Gastroesophageal sphincter (tissue), 3 donors: ENCODE results near the gene RAP1GDS1.

Source experiments
- POLR2A ChIP-seq, 2 donors: fragments of 450-650 bp; IDR thresholded peaks; one replicate each; pipeline ENCODE4 v1.6.1; 2017; ENCODE audit warnings: antibody characterized with exemption in 2 of 2, mild to moderate bottlenecking in 2 of 2, moderate library complexity in 1 of 2
- POLR2AphosphoS5 ChIP-seq: sonication (generic); formaldehyde crosslinking; IDR thresholded peaks from one replicate; pipeline ENCODE4 v1.6.1; 2017; ENCODE audit warnings: antibody characterized with exemption
- TF ChIP-seq, protein P1 (sequence below), 4 experiments: fragments of 200-600 bp in 2 of 4; fragments of 450-650 bp in 2 of 4; sonication (generic) in 1 of 4; IDR thresholded peaks; one replicate each; pipeline ENCODE4 v1.5.1; 2017 to 2019; ENCODE audit warnings: antibody characterized with exemption in 4 of 4, mild to moderate bottlenecking in 2 of 4, moderate library complexity in 2 of 4

DNA sequence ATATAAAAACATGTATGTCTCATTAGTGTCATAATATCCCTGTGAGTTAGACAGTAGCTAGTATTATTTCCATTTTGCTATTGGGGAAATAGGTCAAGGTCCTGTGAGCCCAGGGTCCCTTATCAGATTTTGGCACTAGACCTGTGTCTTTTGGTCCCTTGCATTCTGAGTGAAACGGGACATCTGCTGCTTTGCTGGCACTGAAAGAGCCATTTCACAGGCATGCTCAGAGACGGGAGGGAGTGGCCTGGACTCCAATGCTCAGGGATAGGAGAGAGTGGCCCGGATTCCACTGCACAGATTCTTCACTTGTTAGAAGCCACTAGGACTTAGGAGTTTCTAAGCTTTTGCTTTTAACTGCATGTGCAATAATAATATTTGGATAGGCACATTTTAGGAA is 220.0 kb downstream of the RAP1GDS1 start:
- TF ChIP-seq, protein P1, sequence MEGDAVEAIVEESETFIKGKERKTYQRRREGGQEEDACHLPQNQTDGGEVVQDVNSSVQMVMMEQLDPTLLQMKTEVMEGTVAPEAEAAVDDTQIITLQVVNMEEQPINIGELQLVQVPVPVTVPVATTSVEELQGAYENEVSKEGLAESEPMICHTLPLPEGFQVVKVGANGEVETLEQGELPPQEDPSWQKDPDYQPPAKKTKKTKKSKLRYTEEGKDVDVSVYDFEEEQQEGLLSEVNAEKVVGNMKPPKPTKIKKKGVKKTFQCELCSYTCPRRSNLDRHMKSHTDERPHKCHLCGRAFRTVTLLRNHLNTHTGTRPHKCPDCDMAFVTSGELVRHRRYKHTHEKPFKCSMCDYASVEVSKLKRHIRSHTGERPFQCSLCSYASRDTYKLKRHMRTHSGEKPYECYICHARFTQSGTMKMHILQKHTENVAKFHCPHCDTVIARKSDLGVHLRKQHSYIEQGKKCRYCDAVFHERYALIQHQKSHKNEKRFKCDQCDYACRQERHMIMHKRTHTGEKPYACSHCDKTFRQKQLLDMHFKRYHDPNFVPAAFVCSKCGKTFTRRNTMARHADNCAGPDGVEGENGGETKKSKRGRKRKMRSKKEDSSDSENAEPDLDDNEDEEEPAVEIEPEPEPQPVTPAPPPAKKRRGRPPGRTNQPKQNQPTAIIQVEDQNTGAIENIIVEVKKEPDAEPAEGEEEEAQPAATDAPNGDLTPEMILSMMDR (IDR thresholded peaks at IDR 0.05), result no peak
- no peak for TF ChIP-seq POLR2AphosphoS5
- no peak for TF ChIP-seq POLR2A (IDR thresholded peaks at IDR 0.05)
